HEK293 (cell line): ENCODE data around the gene MTURN.
A peak's percentile ranks its signal among the peaks of the same experiment; 100 is the strongest.

ENCODE experiments used
- GLI2 ChIP-seq: fragments of 450-650 bp; formaldehyde crosslinking; IDR thresholded peaks from 2 replicates; pipeline ENCODE4; 2017; ENCODE audit warnings: missing biosample characterization, missing genetic modification characterization, low read depth, borderline replicate concordance
- HOXD13 ChIP-seq: sonication (generic); formaldehyde crosslinking; IDR thresholded peaks from 2 replicates; pipeline ENCODE4 v1.8.0; 2022; ENCODE audit warnings: missing genetic modification reagents, borderline replicate concordance
- IKZF3 ChIP-seq: fragments of 450-650 bp; IDR thresholded peaks from 2 replicates; pipeline ENCODE4 v1.5.0; 2018; ENCODE audit warnings: missing biosample characterization, mild to moderate bottlenecking, missing genetic modification characterization, moderate library complexity
- KLF17 ChIP-seq: fragments of 450-650 bp; formaldehyde crosslinking; IDR thresholded peaks from 2 replicates; pipeline ENCODE4 v1.5.1; 2016; ENCODE audit warnings: missing biosample characterization, missing genetic modification characterization
- PRDM4 ChIP-seq: fragments of 450-650 bp; formaldehyde crosslinking; IDR thresholded peaks from 2 replicates; pipeline ENCODE4 v1.5.1; 2017; ENCODE audit warnings: missing biosample characterization, missing genetic modification characterization
- REPIN1 ChIP-seq: fragments of 450-650 bp; formaldehyde crosslinking; IDR thresholded peaks from 2 replicates; pipeline ENCODE4 v1.5.1; 2017; ENCODE audit warnings: missing biosample characterization, missing genetic modification characterization, low read depth
- SCRT1 ChIP-seq: fragments of 450-650 bp; formaldehyde crosslinking; IDR thresholded peaks from 2 replicates; pipeline ENCODE4 v1.5.1; 2016; ENCODE audit warnings: missing biosample characterization, missing genetic modification characterization, borderline replicate concordance
- TCF7L2 ChIP-seq: IDR thresholded peaks from 2 replicates; pipeline ENCODE4 v1.6.1; 2011; ENCODE audit warnings: low read depth, mild to moderate bottlenecking, inconsistent platforms, low read length, moderate library complexity, borderline replicate concordance
- YY1 ChIP-seq: fragments of 450-650 bp; formaldehyde crosslinking; IDR thresholded peaks from 2 replicates; pipeline ENCODE4 v1.5.1; 2018; ENCODE audit warnings: missing biosample characterization, missing genetic modification characterization
- ZNF114 ChIP-seq: fragments of 450-650 bp; formaldehyde crosslinking; IDR thresholded peaks from 2 replicates; pipeline ENCODE4 v1.5.0; 2017; ENCODE audit warnings: missing biosample characterization, missing genetic modification characterization
- ZNF16 ChIP-seq: fragments of 450-650 bp; formaldehyde crosslinking; IDR thresholded peaks from 2 replicates; pipeline ENCODE4 v1.5.1; 2016; ENCODE audit warnings: low read depth, missing biosample characterization, missing genetic modification characterization
- ZNF184 ChIP-seq: fragments of 450-650 bp; IDR thresholded peaks from 2 replicates; pipeline ENCODE4 v1.5.1; 2018; ENCODE audit warnings: missing biosample characterization, mild to moderate bottlenecking, missing genetic modification characterization
- ZNF211 ChIP-seq: fragments of 450-650 bp; formaldehyde crosslinking; IDR thresholded peaks from 2 replicates; pipeline ENCODE4 v1.5.1; 2016; ENCODE audit warnings: low read depth, missing biosample characterization, missing genetic modification characterization
- ZNF239 ChIP-seq: fragments of 450-650 bp; formaldehyde crosslinking; IDR thresholded peaks from 2 replicates; pipeline ENCODE4 v1.5.1; 2016; ENCODE audit warnings: missing biosample characterization, missing genetic modification characterization
- ZNF335 ChIP-seq: fragments of 450-650 bp; formaldehyde crosslinking; conservative IDR thresholded peaks from 2 replicates; pipeline ENCODE4 v1.5.1; 2016; ENCODE audit warnings: missing biosample characterization, missing genetic modification characterization
- ZNF350 ChIP-seq: fragments of 450-650 bp; formaldehyde crosslinking; IDR thresholded peaks from 2 replicates; pipeline ENCODE4 v1.5.0; 2017; ENCODE audit warnings: missing biosample characterization, mild to moderate bottlenecking, missing genetic modification characterization
- ZNF366 ChIP-seq: fragments of 450-650 bp; formaldehyde crosslinking; conservative IDR thresholded peaks from 2 replicates; pipeline ENCODE4 v1.5.1; 2016; ENCODE audit warnings: missing biosample characterization, missing genetic modification characterization
- ZNF394 ChIP-seq: fragments of 450-650 bp; formaldehyde crosslinking; IDR thresholded peaks from 2 replicates; pipeline ENCODE4 v1.5.1; 2016; ENCODE audit warnings: missing biosample characterization, missing genetic modification characterization, mild to moderate bottlenecking, moderate library complexity, borderline replicate concordance
- ZNF416 ChIP-seq: fragments of 450-650 bp; formaldehyde crosslinking; IDR thresholded peaks from 2 replicates; pipeline ENCODE4 v1.5.1; 2016; ENCODE audit warnings: missing biosample characterization, missing genetic modification characterization
- ZNF544 ChIP-seq: fragments of 450-650 bp; formaldehyde crosslinking; IDR thresholded peaks from 2 replicates; pipeline ENCODE4 v1.5.0; 2017; ENCODE audit warnings: missing biosample characterization, missing genetic modification characterization
- ZNF548 ChIP-seq: fragments of 450-650 bp; formaldehyde crosslinking; IDR thresholded peaks from 2 replicates; pipeline ENCODE4 v1.5.1; 2016; ENCODE audit warnings: missing biosample characterization, missing genetic modification characterization
- ZNF610 ChIP-seq: fragments of 450-650 bp; formaldehyde crosslinking; IDR thresholded peaks from 2 replicates; pipeline ENCODE4 v1.5.1; 2016; ENCODE audit warnings: missing biosample characterization, missing genetic modification characterization, borderline replicate concordance
- ZNF626 ChIP-seq: fragments of 450-650 bp; sonication (Bioruptor Pico); formaldehyde crosslinking; IDR thresholded peaks from 2 replicates; pipeline ENCODE4 v1.5.1; 2018; ENCODE audit warnings: missing biosample characterization, missing genetic modification characterization, inconsistent platforms
- ZNF664 ChIP-seq: fragments of 450-650 bp; formaldehyde crosslinking; IDR thresholded peaks from 2 replicates; pipeline ENCODE4 v1.5.1; 2016; ENCODE audit warnings: missing biosample characterization, missing genetic modification characterization
- ZNF677 ChIP-seq: fragments of 450-650 bp; IDR thresholded peaks from 2 replicates; pipeline ENCODE4 v1.5.0; 2018; ENCODE audit warnings: missing biosample characterization, mild to moderate bottlenecking, missing genetic modification characterization, moderate library complexity
- ZNF776 ChIP-seq: fragments of 450-650 bp; formaldehyde crosslinking; IDR thresholded peaks from 2 replicates; pipeline ENCODE4 v1.5.0; 2017; ENCODE audit warnings: missing biosample characterization, missing genetic modification characterization, borderline replicate concordance
- ZNF777 ChIP-seq: fragments of 450-650 bp; formaldehyde crosslinking; IDR thresholded peaks from 2 replicates; pipeline ENCODE4 v1.5.1; 2017; ENCODE audit warnings: missing biosample characterization, missing genetic modification characterization, borderline replicate concordance
- ZNF837 ChIP-seq: fragments of 450-650 bp; formaldehyde crosslinking; IDR thresholded peaks from 2 replicates; pipeline ENCODE4 v1.5.1; 2016; ENCODE audit warnings: missing biosample characterization, missing genetic modification characterization
- ZSCAN4 ChIP-seq: fragments of 450-650 bp; formaldehyde crosslinking; IDR thresholded peaks from 2 replicates; pipeline ENCODE4 v1.5.1; 2017; ENCODE audit warnings: missing biosample characterization, missing genetic modification characterization
- ZXDB ChIP-seq: fragments of 450-650 bp; formaldehyde crosslinking; IDR thresholded peaks from 2 replicates; pipeline ENCODE4 v1.5.1; 2016; ENCODE audit warnings: missing biosample characterization, missing genetic modification characterization
- TF ChIP-seq, protein P1 (sequence below): fragments of 450-650 bp; formaldehyde crosslinking; IDR thresholded peaks from 2 replicates; pipeline ENCODE4 v1.5.1; 2016; ENCODE audit warnings: missing biosample characterization, missing genetic modification characterization

Gene MTURN

DNA sequence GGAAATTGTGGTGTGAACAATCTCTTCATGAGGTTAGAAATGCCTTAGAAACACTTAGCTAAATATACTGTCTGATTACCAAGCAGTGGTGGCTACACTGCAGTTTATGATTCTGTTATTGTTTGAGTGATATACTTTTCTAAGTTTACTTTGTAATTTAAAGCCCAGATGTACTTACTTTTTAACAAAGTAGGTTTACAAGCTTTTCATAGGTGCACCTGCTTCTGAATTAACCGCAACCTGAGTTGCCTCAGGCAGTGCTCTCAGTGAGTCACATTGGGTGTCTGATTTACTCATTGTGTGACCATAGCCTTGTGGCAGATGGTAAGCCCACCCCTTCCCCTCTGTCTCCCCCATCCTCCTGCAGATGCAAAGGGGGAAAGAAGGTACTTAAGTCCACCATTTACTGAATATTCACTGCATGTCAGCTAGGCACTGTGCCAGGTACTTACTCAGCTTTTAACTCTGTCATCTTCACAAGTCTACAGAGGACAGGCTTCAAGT is 9.0 kb downstream of the MTURN start (continued):
- peak; percentile 7; the same call in 1 of the 2 replicates for TF ChIP-seq GLI2 (tag by site-specific recombination)
- 0 out of 2 replicates have a peak, but pooled peaks have one; percentile 26 for TF ChIP-seq ZNF394
- no peak for TF ChIP-seq ZNF114 (tag by site-specific recombination)
- no peak for TF ChIP-seq ZNF544
- peak; percentile 78; the same call in 1 of the 2 replicates for TF ChIP-seq HOXD13 (CRISPR knock-in tag)
- no peak for TF ChIP-seq SCRT1 (tag by site-specific recombination)
- peak; percentile 68; the same call in 1 of the 2 replicates for TF ChIP-seq PRDM4
- no peak for TF ChIP-seq ZNF184 (tag by site-specific recombination)
- TF ChIP-seq ZNF335 (tag by site-specific recombination), result no peak
- TF ChIP-seq ZNF610 (tag by site-specific recombination), result no peak
- no peak for TF ChIP-seq REPIN1
- no peak for TF ChIP-seq ZNF350 (tag by site-specific recombination)
- no peak for TF ChIP-seq IKZF3 (tag by site-specific recombination)
- no peak for TF ChIP-seq ZNF776
- TF ChIP-seq, protein P1, sequence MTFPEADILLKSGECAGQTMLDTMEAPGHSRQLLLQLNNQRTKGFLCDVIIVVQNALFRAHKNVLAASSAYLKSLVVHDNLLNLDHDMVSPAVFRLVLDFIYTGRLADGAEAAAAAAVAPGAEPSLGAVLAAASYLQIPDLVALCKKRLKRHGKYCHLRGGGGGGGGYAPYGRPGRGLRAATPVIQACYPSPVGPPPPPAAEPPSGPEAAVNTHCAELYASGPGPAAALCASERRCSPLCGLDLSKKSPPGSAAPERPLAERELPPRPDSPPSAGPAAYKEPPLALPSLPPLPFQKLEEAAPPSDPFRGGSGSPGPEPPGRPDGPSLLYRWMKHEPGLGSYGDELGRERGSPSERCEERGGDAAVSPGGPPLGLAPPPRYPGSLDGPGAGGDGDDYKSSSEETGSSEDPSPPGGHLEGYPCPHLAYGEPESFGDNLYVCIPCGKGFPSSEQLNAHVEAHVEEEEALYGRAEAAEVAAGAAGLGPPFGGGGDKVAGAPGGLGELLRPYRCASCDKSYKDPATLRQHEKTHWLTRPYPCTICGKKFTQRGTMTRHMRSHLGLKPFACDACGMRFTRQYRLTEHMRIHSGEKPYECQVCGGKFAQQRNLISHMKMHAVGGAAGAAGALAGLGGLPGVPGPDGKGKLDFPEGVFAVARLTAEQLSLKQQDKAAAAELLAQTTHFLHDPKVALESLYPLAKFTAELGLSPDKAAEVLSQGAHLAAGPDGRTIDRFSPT (tag by site-specific recombination), result no peak
- no peak for TF ChIP-seq ZNF16 (tag by site-specific recombination)
- peak; percentile 88 for TF ChIP-seq ZNF366
- TF ChIP-seq YY1, result no peak
- no peak for TF ChIP-seq ZSCAN4 (tag by site-specific recombination)
- TF ChIP-seq ZNF416 (tag by site-specific recombination), result no peak
- TF ChIP-seq ZNF777, result no peak
- no peak for TF ChIP-seq ZNF664 (tag by site-specific recombination)
- no peak for TF ChIP-seq ZNF548
- no peak for TF ChIP-seq ZNF626 (tag by site-specific recombination)
- TF ChIP-seq ZNF211, result no peak
- TF ChIP-seq ZXDB (tag by site-specific recombination), result peak; percentile 72; the same call in 1 of the 2 replicates
- TF ChIP-seq ZNF837, result no peak
- TF ChIP-seq TCF7L2, result no peak; the same call in 1 of the 2 replicates
- no peak for TF ChIP-seq ZNF677 (tag by site-specific recombination)
- TF ChIP-seq KLF17 (tag by site-specific recombination), result peak; percentile 36; the same call in 1 of the 2 replicates
- no peak for TF ChIP-seq ZNF239 (tag by site-specific recombination)
